Liver (tissue), 3 donors: ENCODE data around the gene NACAD.

Source experiments
- EGR1 ChIP-seq, 2 donors: IDR thresholded peaks; 2 replicates each; pipeline ENCODE4 v1.6.1; 2016 to 2018; ENCODE audit warnings: antibody characterized with exemption in 2 of 2, low read depth in 2 of 2
- FOXA1 ChIP-seq: IDR thresholded peaks from 2 replicates; pipeline ENCODE4 v1.6.1; 2016; ENCODE audit warnings: antibody characterized with exemption
- GABPA ChIP-seq, 2 donors: IDR thresholded peaks in 1 of 2; conservative IDR thresholded peaks in 1 of 2; 2 replicates each; pipeline ENCODE4 v1.6.1; 2016; ENCODE audit warnings: antibody characterized with exemption in 2 of 2, mild to moderate bottlenecking in 1 of 2, moderate library complexity in 1 of 2
- JUND ChIP-seq, 2 donors: IDR thresholded peaks; 2 replicates each; pipeline ENCODE4 v1.6.1; 2016; ENCODE audit warnings: antibody characterized with exemption in 2 of 2
- RAD21 ChIP-seq, 2 donors: IDR thresholded peaks; 2 replicates each; pipeline ENCODE4 v1.6.1; 2016; ENCODE audit warnings: antibody characterized with exemption in 2 of 2, mild to moderate bottlenecking in 2 of 2
- RXRA ChIP-seq, 2 donors: IDR thresholded peaks; 2 replicates each; pipeline ENCODE4 v1.6.1; 2017 to 2018; ENCODE audit warnings: antibody characterized with exemption in 2 of 2, mild to moderate bottlenecking in 1 of 2
- SP1 ChIP-seq: IDR thresholded peaks from 2 replicates; pipeline ENCODE4 v1.6.1; 2018; ENCODE audit warnings: antibody characterized with exemption, mild to moderate bottlenecking
- TAF1 ChIP-seq: conservative IDR thresholded peaks from 2 replicates; pipeline ENCODE4 v1.6.1; 2016; ENCODE audit warnings: antibody characterized with exemption, mild to moderate bottlenecking
- YY1 ChIP-seq: IDR thresholded peaks from 2 replicates; pipeline ENCODE4 v1.6.1; 2016; ENCODE audit warnings: antibody characterized with exemption, mild to moderate bottlenecking
- TF ChIP-seq, protein P1 (sequence below): IDR thresholded peaks from 2 replicates; pipeline ENCODE4 v1.6.1; 2016; ENCODE audit warnings: antibody characterized with exemption, mild to moderate bottlenecking
- TF ChIP-seq, protein P2 (sequence below): fragments of 150-350 bp; IDR thresholded peaks from 2 replicates; pipeline ENCODE4 v1.5.1; 2017; ENCODE audit warnings: improper control_type of control experiment, low read depth, low read length; ENCODE audit not compliant: missing input control
- TF ChIP-seq, protein P3 (sequence below): IDR thresholded peaks from 2 replicates; pipeline ENCODE4 v1.6.1; 2016; ENCODE audit warnings: antibody characterized with exemption
- TF ChIP-seq, protein P4 (sequence below): IDR thresholded peaks from 2 replicates; pipeline ENCODE4 v1.6.1; 2016; ENCODE audit warnings: antibody characterized with exemption
- TF ChIP-seq, protein P5 (sequence below): IDR thresholded peaks from 2 replicates; pipeline ENCODE4 v1.6.1; 2016; ENCODE audit warnings: antibody characterized with exemption
- donor health status: healthy.
- donor health status: healthy.

DNA sequence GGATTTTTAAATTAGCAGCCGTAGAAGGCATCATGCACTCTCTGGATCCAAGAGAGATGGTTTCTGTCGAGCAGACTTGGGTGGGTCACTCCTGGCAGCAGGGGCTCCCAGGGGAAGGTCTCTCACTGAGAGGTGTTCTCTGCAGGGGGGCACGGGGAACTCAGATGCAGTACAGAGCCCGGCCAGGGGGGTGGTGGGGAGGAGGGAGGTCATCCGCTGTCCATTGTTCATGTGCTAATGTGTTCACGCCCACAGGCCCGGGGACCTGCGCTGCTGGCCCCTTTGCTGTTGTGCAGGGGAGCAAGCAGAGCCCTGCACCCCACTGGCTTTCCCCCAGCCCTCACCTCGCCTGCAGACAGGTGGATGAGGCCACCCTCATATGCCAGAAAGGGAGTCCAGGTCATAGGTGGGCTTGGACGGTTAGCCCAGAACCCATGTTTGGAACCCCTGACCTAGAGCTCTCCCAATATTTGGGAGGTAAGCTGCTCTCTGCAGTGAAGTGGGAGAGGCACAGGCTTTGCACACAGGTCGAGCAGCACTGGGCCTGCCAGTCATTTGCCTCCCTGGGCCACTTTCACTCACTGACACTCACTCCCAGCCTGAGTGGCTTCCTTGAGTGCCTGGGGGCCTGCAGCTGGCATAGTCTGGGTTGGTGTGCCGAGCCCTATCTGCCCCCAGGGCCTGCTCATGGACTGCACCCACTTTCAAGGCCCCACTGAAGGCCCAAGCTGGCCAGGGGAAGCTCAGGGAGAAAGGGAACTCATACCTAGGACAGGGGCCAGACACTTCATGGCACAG is 35.3 kb upstream of the NACAD start:
- TF ChIP-seq, protein P1, sequence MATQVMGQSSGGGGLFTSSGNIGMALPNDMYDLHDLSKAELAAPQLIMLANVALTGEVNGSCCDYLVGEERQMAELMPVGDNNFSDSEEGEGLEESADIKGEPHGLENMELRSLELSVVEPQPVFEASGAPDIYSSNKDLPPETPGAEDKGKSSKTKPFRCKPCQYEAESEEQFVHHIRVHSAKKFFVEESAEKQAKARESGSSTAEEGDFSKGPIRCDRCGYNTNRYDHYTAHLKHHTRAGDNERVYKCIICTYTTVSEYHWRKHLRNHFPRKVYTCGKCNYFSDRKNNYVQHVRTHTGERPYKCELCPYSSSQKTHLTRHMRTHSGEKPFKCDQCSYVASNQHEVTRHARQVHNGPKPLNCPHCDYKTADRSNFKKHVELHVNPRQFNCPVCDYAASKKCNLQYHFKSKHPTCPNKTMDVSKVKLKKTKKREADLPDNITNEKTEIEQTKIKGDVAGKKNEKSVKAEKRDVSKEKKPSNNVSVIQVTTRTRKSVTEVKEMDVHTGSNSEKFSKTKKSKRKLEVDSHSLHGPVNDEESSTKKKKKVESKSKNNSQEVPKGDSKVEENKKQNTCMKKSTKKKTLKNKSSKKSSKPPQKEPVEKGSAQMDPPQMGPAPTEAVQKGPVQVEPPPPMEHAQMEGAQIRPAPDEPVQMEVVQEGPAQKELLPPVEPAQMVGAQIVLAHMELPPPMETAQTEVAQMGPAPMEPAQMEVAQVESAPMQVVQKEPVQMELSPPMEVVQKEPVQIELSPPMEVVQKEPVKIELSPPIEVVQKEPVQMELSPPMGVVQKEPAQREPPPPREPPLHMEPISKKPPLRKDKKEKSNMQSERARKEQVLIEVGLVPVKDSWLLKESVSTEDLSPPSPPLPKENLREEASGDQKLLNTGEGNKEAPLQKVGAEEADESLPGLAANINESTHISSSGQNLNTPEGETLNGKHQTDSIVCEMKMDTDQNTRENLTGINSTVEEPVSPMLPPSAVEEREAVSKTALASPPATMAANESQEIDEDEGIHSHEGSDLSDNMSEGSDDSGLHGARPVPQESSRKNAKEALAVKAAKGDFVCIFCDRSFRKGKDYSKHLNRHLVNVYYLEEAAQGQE: no peak
- TF ChIP-seq FOXA1 (no peak), TAF1 (no peak), EGR1 (IDR thresholded peaks at IDR 0.05; ENCODE audit: low read depth in 2 of 2) (no peak), YY1 (no peak), RAD21 (IDR thresholded peaks at IDR 0.05) (no peak), GABPA (IDR thresholded peaks at IDR 0.05 in 1 of 2, conservative IDR thresholded peaks at IDR 0.05 in 1 of 2) (no peak), SP1 (no peak), JUND (IDR thresholded peaks at IDR 0.05) (no peak), RXRA (IDR thresholded peaks at IDR 0.05) (no peak)
- TF ChIP-seq, protein P2, sequence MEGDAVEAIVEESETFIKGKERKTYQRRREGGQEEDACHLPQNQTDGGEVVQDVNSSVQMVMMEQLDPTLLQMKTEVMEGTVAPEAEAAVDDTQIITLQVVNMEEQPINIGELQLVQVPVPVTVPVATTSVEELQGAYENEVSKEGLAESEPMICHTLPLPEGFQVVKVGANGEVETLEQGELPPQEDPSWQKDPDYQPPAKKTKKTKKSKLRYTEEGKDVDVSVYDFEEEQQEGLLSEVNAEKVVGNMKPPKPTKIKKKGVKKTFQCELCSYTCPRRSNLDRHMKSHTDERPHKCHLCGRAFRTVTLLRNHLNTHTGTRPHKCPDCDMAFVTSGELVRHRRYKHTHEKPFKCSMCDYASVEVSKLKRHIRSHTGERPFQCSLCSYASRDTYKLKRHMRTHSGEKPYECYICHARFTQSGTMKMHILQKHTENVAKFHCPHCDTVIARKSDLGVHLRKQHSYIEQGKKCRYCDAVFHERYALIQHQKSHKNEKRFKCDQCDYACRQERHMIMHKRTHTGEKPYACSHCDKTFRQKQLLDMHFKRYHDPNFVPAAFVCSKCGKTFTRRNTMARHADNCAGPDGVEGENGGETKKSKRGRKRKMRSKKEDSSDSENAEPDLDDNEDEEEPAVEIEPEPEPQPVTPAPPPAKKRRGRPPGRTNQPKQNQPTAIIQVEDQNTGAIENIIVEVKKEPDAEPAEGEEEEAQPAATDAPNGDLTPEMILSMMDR: no peak
- TF ChIP-seq, protein P3, sequence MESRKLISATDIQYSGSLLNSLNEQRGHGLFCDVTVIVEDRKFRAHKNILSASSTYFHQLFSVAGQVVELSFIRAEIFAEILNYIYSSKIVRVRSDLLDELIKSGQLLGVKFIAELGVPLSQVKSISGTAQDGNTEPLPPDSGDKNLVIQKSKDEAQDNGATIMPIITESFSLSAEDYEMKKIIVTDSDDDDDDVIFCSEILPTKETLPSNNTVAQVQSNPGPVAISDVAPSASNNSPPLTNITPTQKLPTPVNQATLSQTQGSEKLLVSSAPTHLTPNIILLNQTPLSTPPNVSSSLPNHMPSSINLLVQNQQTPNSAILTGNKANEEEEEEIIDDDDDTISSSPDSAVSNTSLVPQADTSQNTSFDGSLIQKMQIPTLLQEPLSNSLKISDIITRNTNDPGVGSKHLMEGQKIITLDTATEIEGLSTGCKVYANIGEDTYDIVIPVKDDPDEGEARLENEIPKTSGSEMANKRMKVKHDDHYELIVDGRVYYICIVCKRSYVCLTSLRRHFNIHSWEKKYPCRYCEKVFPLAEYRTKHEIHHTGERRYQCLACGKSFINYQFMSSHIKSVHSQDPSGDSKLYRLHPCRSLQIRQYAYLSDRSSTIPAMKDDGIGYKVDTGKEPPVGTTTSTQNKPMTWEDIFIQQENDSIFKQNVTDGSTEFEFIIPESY: no peak
- TF ChIP-seq, protein P4, sequence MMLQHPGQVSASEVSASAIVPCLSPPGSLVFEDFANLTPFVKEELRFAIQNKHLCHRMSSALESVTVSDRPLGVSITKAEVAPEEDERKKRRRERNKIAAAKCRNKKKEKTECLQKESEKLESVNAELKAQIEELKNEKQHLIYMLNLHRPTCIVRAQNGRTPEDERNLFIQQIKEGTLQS: no peak
- TF ChIP-seq, protein P5, sequence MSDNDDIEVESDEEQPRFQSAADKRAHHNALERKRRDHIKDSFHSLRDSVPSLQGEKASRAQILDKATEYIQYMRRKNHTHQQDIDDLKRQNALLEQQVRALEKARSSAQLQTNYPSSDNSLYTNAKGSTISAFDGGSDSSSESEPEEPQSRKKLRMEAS: no peak
